ENCODE measurements around the gene STRIT1.

Gene STRIT1

GRCh38 chr3:155339052-155339451, 45.6 kb upstream of the STRIT1 start:
- ATAC-seq: no peak
- no peak for TF ChIP-seq TSHZ2 (CRISPR knock-in tag; IDR thresholded peaks at IDR 0.05)
- no peak for TF ChIP-seq CSRNP3 (CRISPR knock-in tag; IDR thresholded peaks at IDR 0.05)

- TF ChIP-seq ZNF565 (CRISPR knock-in tag; conservative IDR thresholded peaks at IDR 0.05; ENCODE audit: low read depth) (no peak), PATZ1 (CRISPR knock-in tag; IDR thresholded peaks at IDR 0.05; ENCODE audit: borderline replicate concordance) (no peak), ISL1 (CRISPR knock-in tag; IDR thresholded peaks at IDR 0.05) (no peak), RARB (CRISPR knock-in tag; IDR thresholded peaks at IDR 0.05) (no peak), CSDC2 (CRISPR knock-in tag; IDR thresholded peaks at IDR 0.05) (no peak), ARNTL (CRISPR knock-in tag; IDR thresholded peaks at IDR 0.05; ENCODE audit: borderline replicate concordance, low read depth) (no peak)
- ATAC-seq: no peak
Observed at GRCh38 chr3:155335724-155336354, 42.4 kb upstream of the STRIT1 start.

GRCh38 chr3:155334914-155335723, 41.6 kb upstream of the STRIT1 start:
- no peak for TF ChIP-seq TOX (CRISPR knock-in tag; IDR thresholded peaks at IDR 0.05; ENCODE audit: borderline replicate concordance)
- TF ChIP-seq CSDC2 (CRISPR knock-in tag; IDR thresholded peaks at IDR 0.05): no peak
- no peak for TF ChIP-seq POU6F1 (CRISPR knock-in tag; IDR thresholded peaks at IDR 0.05; ENCODE audit: borderline replicate concordance, low read depth)
- no peak for TF ChIP-seq ZNF565 (CRISPR knock-in tag; conservative IDR thresholded peaks at IDR 0.05; ENCODE audit: low read depth)
- no peak for TF ChIP-seq ZC3H10 (CRISPR knock-in tag; IDR thresholded peaks at IDR 0.05)
- no peak for TF ChIP-seq GLIS3 (CRISPR knock-in tag; IDR thresholded peaks at IDR 0.05)
- TF ChIP-seq TCF4 (CRISPR knock-in tag; IDR thresholded peaks at IDR 0.05; ENCODE audit: borderline replicate concordance): no peak
- no peak for TF ChIP-seq ZNF70 (CRISPR knock-in tag; IDR thresholded peaks at IDR 0.05)
- TF ChIP-seq ZNF8 (CRISPR knock-in tag; IDR thresholded peaks at IDR 0.05): no peak
- TF ChIP-seq RARB (CRISPR knock-in tag; IDR thresholded peaks at IDR 0.05): no peak
- peak; percentile 62 for ATAC-seq

GRCh38 chr3:155334215-155334913, 40.9 kb upstream of the STRIT1 start:
- no peak for ATAC-seq
- TF ChIP-seq POU6F1 (CRISPR knock-in tag; IDR thresholded peaks at IDR 0.05; ENCODE audit: borderline replicate concordance, low read depth) (no peak), RARB (CRISPR knock-in tag; IDR thresholded peaks at IDR 0.05) (no peak), SNAI2 (CRISPR knock-in tag; IDR thresholded peaks at IDR 0.05) (no peak), ARNTL (CRISPR knock-in tag; IDR thresholded peaks at IDR 0.05; ENCODE audit: borderline replicate concordance, low read depth) (no peak), TCF4 (CRISPR knock-in tag; IDR thresholded peaks at IDR 0.05; ENCODE audit: borderline replicate concordance) (no peak), ESRRG (CRISPR knock-in tag; IDR thresholded peaks at IDR 0.05) (no peak), ISL1 (CRISPR knock-in tag; IDR thresholded peaks at IDR 0.05) (no peak), PPARA (CRISPR knock-in tag; IDR thresholded peaks at IDR 0.05; ENCODE audit: borderline replicate concordance) (no peak), ZNF565 (CRISPR knock-in tag; conservative IDR thresholded peaks at IDR 0.05; ENCODE audit: low read depth) (no peak), TSHZ2 (CRISPR knock-in tag; IDR thresholded peaks at IDR 0.05) (no peak), GLIS3 (CRISPR knock-in tag; IDR thresholded peaks at IDR 0.05) (no peak), TOX (CRISPR knock-in tag; IDR thresholded peaks at IDR 0.05; ENCODE audit: borderline replicate concordance) (no peak), ZFP30 (CRISPR knock-in tag; IDR thresholded peaks at IDR 0.05) (no peak), ZC3H10 (CRISPR knock-in tag; IDR thresholded peaks at IDR 0.05) (no peak)
